Muscle layer of duodenum (tissue), 2 donors: ENCODE measurements around the gene ADNP2.

ENCODE experiments used
- H3K27ac ChIP-seq: one replicate; pipeline ENCODE4 v1.7.0; 2013; ENCODE audit warnings: mild to moderate bottlenecking, low read length
- H3K27me3 ChIP-seq: one replicate; pipeline ENCODE4 v1.7.0; 2013; ENCODE audit warnings: low read depth, mild to moderate bottlenecking, control low read depth, low read length
- H3K36me3 ChIP-seq, 2 donors: one replicate each; pipeline ENCODE4 v1.7.0; 2013; ENCODE audit warnings: low read length in 2 of 2, control low read depth in 1 of 2, mild to moderate bottlenecking in 1 of 2; ENCODE audit not compliant: insufficient read depth in 2 of 2, control insufficient read depth in 1 of 2
- H3K4me1 ChIP-seq, 2 donors: one replicate each; pipeline ENCODE4 v1.7.0; 2013; ENCODE audit warnings: low read length in 2 of 2, mild to moderate bottlenecking in 2 of 2, control low read depth in 1 of 2, moderate library complexity in 1 of 2; ENCODE audit not compliant: insufficient read depth in 2 of 2, control insufficient read depth in 1 of 2
- H3K4me3 ChIP-seq, 2 donors: one replicate each; pipeline ENCODE4 v1.7.0; 2013; ENCODE audit warnings: low read length in 2 of 2, low read depth in 1 of 2, mild to moderate bottlenecking in 1 of 2
- H3K9me3 ChIP-seq, 2 donors: one replicate each; pipeline ENCODE4 v1.7.0; 2013; ENCODE audit warnings: low read length in 2 of 2, control low read depth in 1 of 2, mild to moderate bottlenecking in 1 of 2; ENCODE audit not compliant: control insufficient read depth in 1 of 2
- donor health status: healthy.

Gene ADNP2

DNA sequence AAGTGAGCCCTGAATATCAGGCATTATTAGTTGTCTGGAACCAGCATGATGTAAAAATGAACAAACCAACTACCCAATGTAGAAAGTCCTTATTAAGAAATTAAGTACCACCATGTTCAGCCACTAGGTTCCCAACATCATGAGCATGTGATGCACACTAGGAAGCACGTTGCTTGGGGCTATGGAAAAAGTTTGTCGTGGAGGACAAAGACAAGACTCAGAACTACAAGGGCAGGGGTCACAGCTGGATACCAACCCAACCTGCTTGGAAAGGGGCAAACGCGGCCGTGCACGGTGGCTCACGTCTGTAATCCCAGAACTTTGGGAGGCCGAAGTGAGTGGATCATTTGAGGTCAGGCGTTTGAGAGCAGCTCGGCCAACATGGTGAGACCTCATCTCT is 64.0 kb downstream of the ADNP2 start:
- Histone ChIP-seq H3K4me3 (no peak overlapping the region), H3K27me3 (no peaks in the 10 kb centered on the region), H3K4me1 (peaks cover 0 to 13% of the 10 kb centered on the region in 2 donors), H3K36me3 (no peaks in the 10 kb centered on the region), H3K27ac (no peak overlapping the region), H3K9me3 (no peaks in the 10 kb centered on the region)

GRCh38 chr18:80175451-80176204 is 66.6 kb downstream of the ADNP2 start:
- Histone ChIP-seq H3K27ac (no peak overlapping the region), H3K4me1 (peaks cover 0 to 10% of the 10 kb centered on the region in 2 donors), H3K9me3 (no peaks in the 10 kb centered on the region), H3K36me3 (no peaks in the 10 kb centered on the region), H3K4me3 (no peak overlapping the region), H3K27me3 (no peaks in the 10 kb centered on the region)

GRCh38 chr18:80176334-80177073 is 67.4 kb downstream of the ADNP2 start:
- H3K27ac ChIP-seq, result no peak overlapping the region
- no peaks in the 10 kb centered on the region for H3K9me3 ChIP-seq
- H3K27me3 ChIP-seq, result no peaks in the 10 kb centered on the region
- no peaks in the 10 kb centered on the region for H3K36me3 ChIP-seq
- no peak overlapping the region for H3K4me3 ChIP-seq
- H3K4me1 ChIP-seq, result peaks cover 0 to 3% of the 10 kb centered on the region in 2 donors

GRCh38 chr18:80177128-80177527 is 68.1 kb downstream of the ADNP2 start:
- Histone ChIP-seq H3K4me1 (no peaks in the 10 kb centered on the region), H3K4me3 (no peak overlapping the region), H3K27me3 (no peaks in the 10 kb centered on the region), H3K9me3 (no peaks in the 10 kb centered on the region), H3K36me3 (no peaks in the 10 kb centered on the region), H3K27ac (no peak overlapping the region)

DNA sequence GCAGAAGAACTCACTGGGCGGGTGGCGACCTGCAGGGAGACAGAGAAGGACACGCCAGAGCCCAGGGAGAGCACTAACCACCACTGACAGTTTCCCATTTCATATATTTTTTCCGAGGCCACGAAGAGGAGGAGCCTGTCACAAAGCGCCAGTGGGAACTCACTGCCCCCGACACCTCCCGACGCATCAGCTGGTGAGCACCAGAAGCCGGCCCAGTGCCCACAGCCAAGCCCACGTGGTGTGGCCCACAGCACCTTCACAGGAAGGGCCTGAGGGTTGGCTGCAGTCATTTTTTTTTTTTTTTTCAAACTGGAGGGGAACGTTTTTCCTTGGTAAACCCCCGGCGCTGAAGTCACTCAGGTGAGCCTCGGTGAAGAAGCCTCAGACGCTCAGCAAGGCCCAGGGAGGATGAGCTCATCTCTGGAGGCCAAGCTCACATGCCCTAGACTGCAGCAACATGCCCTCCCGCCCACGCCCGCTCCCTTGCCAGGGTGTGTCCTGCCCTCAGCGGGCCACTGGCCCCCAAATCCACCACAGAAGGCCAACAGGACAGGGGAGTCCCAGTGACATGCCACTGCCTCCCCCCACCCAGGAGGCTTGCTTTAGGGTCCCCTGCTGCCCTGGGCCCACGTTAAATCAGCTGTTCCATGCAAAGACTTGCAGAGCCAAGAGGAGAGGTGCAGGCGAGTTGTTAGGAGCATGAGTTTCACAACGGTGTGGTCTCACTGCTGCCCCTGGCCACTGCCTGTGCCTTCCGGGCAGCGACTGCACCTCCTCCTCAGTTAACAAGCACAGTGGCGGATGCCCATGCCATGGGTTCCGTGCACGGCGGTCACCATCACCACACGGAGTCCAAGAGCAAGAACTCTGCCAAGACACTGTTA is 70.1 kb downstream of the ADNP2 start:
- H3K4me1 ChIP-seq, result peaks cover 0 to 2% of the 10 kb centered on the region in 2 donors
- no peaks in the 10 kb centered on the region for H3K9me3 ChIP-seq
- no peaks in the 10 kb centered on the region for H3K36me3 ChIP-seq
- H3K4me3 ChIP-seq, result no peak overlapping the region
- no peak overlapping the region for H3K27ac ChIP-seq
- H3K27me3 ChIP-seq, result no peaks in the 10 kb centered on the region

- Histone ChIP-seq H3K9me3 (no peaks in the 10 kb centered on the region), H3K4me3 (no peak overlapping the region), H3K36me3 (no peaks in the 10 kb centered on the region), H3K4me1 (peaks cover 0 to 2% of the 10 kb centered on the region in 2 donors), H3K27ac (no peak overlapping the region), H3K27me3 (no peaks in the 10 kb centered on the region)
Observed at GRCh38 chr18:80179857-80180558, 70.9 kb downstream of the ADNP2 start.

- peaks cover 0 to 2% of the 10 kb centered on the region in 2 donors for H3K4me1 ChIP-seq
- H3K27ac ChIP-seq, result no peak overlapping the region
- H3K27me3 ChIP-seq, result no peaks in the 10 kb centered on the region
- no peak overlapping the region for H3K4me3 ChIP-seq
- H3K36me3 ChIP-seq, result no peaks in the 10 kb centered on the region
- no peaks in the 10 kb centered on the region for H3K9me3 ChIP-seq
Observed at GRCh38 chr18:80180778-80181564, 71.9 kb downstream of the ADNP2 start.

DNA sequence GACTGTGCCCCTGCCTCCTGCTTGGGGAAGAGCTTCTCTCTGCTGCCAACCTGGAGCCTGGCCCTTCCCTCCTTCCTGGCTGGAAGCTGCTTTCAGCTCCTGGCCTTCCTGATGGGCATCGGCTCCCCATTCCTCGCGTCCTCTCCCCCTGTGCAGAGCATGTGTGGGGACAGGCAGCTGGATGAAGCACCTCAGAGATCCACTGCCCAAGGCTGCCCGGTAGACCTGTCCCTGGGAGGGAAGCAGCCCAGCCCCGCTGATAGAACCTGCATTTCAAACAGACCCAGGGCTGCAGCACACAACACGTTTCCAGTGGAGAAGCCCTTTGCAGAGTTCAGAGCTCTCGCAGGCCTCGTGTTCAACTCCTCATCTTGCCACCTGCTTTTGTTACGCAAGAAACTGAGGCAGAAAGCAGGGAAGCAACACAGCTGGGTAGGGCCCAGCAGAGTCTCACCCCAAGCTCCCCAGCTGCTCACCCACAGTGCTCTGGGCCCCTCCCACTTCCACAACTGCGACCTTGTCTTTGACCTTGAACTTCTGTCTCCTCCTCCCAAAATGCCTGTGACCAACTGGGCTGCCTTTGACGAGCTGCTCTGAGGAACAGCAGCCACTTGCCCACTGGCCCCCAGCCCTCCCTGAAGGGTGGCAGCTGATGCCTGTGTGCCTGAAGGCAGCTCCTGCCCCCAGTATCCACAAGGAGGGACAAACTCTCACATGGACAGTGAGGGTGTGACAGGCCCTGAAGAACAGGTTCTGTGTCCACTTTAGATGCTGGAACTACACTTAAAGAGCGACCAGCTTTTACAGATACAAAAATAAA is 72.8 kb downstream of the ADNP2 start:
- H3K9me3 ChIP-seq, result no peaks in the 10 kb centered on the region
- no peak overlapping the region for H3K4me3 ChIP-seq
- H3K27me3 ChIP-seq, result no peaks in the 10 kb centered on the region
- peaks cover 0 to 2% of the 10 kb centered on the region in 2 donors for H3K4me1 ChIP-seq
- H3K27ac ChIP-seq, result no peak overlapping the region
- H3K36me3 ChIP-seq, result no peaks in the 10 kb centered on the region

GRCh38 chr18:80182855-80183254 is 73.8 kb downstream of the ADNP2 start:
- Histone ChIP-seq H3K4me3 (no peak overlapping the region), H3K27ac (no peak overlapping the region), H3K27me3 (no peaks in the 10 kb centered on the region), H3K4me1 (peaks cover 0 to 2% of the 10 kb centered on the region in 2 donors), H3K9me3 (no peaks in the 10 kb centered on the region), H3K36me3 (no peaks in the 10 kb centered on the region)
